Myocyte (in vitro differentiated cells): Measurements from ENCODE around the gene DLG2. TPM values are rescaled to one million over a fixed set of nuclear protein-coding genes. Genes with fewer than 3 reads are reported as not detected.
"Not testable (repeated sequence)": the region's sequence is repeated elsewhere in the genome, so short reads cannot be mapped to it uniquely, and the experiment has no call there.

Experiments used
- DNase-seq: peaks from one replicate; pipeline ENCODE4 v3.0.0-alpha.2; 2012; ENCODE audit warnings: low read depth
- total RNA-seq: library from RNA; depleted of rRNA; stranded (reverse); fragments of >200 nt; gene quantifications from 2 replicates; pipeline ENCODE4 v1.2.3, GENCODE V29; 2014

Gene DLG2
- total RNA-seq, 1 donor from 2014 or later: 9.5 TPM

GRCh38 chr11:85647078-85647477 lies 19.9 kb upstream of the DLG2 start:
- no peak for DNase-seq

GRCh38 chr11:85643191-85643614 lies 16.1 kb upstream of the DLG2 start:
- peak; percentile 7 for DNase-seq

- no peak for DNase-seq
Measured at GRCh38 chr11:85634747-85635146, 7.6 kb upstream of the DLG2 start.

- DNase-seq: no peak
Measured at GRCh38 chr11:85628771-85629341, 1.7 kb upstream of the DLG2 start.

- peak; percentile 98 for DNase-seq
Measured at GRCh38 chr11:85627998-85628770, 1.0 kb upstream of the DLG2 start, which contains the start of gene TMEM126B. Gene TMEM126B (plus strand): TSS chr11:85628593. CDS start chr11:85628608, 15 bp downstream.

GRCh38 chr11:85626496-85626895 lies 648 bp downstream of the DLG2 start:
- DNase-seq: no peak

- no peak for DNase-seq
Measured at GRCh38 chr11:85620256-85620655, 6.9 kb downstream of the DLG2 start.

GRCh38 chr11:85619499-85619898 lies 7.6 kb downstream of the DLG2 start:
- DNase-seq: no peak

- DNase-seq: not testable (repeated sequence)
Measured at GRCh38 chr11:85611643-85612042, 15.5 kb downstream of the DLG2 start.

- DNase-seq: not testable (repeated sequence)
Measured at GRCh38 chr11:85609286-85609685, 17.9 kb downstream of the DLG2 start.

- not testable (repeated sequence) for DNase-seq
Measured at GRCh38 chr11:85608621-85609020, 18.5 kb downstream of the DLG2 start.

GRCh38 chr11:85606237-85606636 lies 20.9 kb downstream of the DLG2 start:
- DNase-seq: not testable (repeated sequence)

- no peak for DNase-seq
Measured at GRCh38 chr11:85603220-85603619, 23.9 kb downstream of the DLG2 start.

- no peak for DNase-seq
Measured at GRCh38 chr11:85602526-85603213, 24.5 kb downstream of the DLG2 start.

- DNase-seq: no peak
Measured at GRCh38 chr11:85599083-85599482, 28.1 kb downstream of the DLG2 start.

- DNase-seq: no peak
Measured at GRCh38 chr11:85596886-85597285, 30.3 kb downstream of the DLG2 start.

GRCh38 chr11:85595285-85595884 lies 31.8 kb downstream of the DLG2 start:
- DNase-seq: peak; percentile 55

GRCh38 chr11:85590848-85591483 lies 36.2 kb downstream of the DLG2 start:
- DNase-seq: peak; percentile 66

GRCh38 chr11:85589373-85589772 lies 37.8 kb downstream of the DLG2 start:
- DNase-seq: peak; percentile 25

GRCh38 chr11:85582111-85582510 lies 45.0 kb downstream of the DLG2 start:
- no peak for DNase-seq

- no peak for DNase-seq
Measured at GRCh38 chr11:85575388-85575787, 51.8 kb downstream of the DLG2 start.
